ENCODE data around the gene SMPD4.
"Not testable (repeated sequence)": the region's sequence is repeated elsewhere in the genome, so short reads cannot be mapped to it uniquely, and the experiment has no call there.

DNA sequence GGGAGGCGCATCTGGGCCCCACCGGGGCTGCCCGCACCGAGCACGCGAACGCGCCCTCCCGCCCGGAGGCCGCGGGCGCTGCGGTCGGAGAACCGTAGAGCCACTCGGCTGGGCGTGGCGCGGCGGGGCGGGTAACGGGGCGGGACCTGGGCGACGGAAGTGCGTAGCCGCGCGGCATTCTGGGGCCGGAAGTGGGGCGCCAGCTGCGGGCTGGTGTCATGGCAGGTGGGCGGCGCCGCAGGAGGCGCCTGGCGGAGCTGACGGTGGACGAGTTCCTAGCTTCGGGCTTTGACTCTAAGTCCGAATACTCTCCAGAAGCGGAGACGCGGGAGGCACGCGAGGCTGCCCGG lies 47.7 kb upstream of the SMPD4 start:
- TF ChIP-seq, protein P1, sequence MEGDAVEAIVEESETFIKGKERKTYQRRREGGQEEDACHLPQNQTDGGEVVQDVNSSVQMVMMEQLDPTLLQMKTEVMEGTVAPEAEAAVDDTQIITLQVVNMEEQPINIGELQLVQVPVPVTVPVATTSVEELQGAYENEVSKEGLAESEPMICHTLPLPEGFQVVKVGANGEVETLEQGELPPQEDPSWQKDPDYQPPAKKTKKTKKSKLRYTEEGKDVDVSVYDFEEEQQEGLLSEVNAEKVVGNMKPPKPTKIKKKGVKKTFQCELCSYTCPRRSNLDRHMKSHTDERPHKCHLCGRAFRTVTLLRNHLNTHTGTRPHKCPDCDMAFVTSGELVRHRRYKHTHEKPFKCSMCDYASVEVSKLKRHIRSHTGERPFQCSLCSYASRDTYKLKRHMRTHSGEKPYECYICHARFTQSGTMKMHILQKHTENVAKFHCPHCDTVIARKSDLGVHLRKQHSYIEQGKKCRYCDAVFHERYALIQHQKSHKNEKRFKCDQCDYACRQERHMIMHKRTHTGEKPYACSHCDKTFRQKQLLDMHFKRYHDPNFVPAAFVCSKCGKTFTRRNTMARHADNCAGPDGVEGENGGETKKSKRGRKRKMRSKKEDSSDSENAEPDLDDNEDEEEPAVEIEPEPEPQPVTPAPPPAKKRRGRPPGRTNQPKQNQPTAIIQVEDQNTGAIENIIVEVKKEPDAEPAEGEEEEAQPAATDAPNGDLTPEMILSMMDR (IDR thresholded peaks at IDR 0.05; ENCODE audit: extremely low read depth in 1 of 2, insufficient read depth in 1 of 2, low read depth in 1 of 2, low read length in 2 of 2), result not testable (repeated sequence)
- TF ChIP-seq, protein P2, sequence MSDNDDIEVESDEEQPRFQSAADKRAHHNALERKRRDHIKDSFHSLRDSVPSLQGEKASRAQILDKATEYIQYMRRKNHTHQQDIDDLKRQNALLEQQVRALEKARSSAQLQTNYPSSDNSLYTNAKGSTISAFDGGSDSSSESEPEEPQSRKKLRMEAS (IDR thresholded peaks at IDR 0.05; ENCODE audit: insufficient read depth, insufficient read length), result not testable (repeated sequence)
- not testable (repeated sequence) for TF ChIP-seq POLR2A (IDR thresholded peaks at IDR 0.05; ENCODE audit: low read depth, low read length)
